Coronary artery (tissue), 2 donors: Measurements from ENCODE around the gene GAL3ST2.
A peak's percentile ranks its signal among the peaks of the same experiment; 100 is the strongest.

Experiments
- DNase-seq: peaks from one replicate; pipeline ENCODE4 v3.0.0-alpha.2; 2017; ENCODE audit warnings: low spot score
- H3K27ac ChIP-seq, 2 donors: fragments of 200-600 bp; sonication (generic); one replicate each; pipeline ENCODE4 v1.5.1; 2016 to 2019
- H3K4me3 ChIP-seq: fragments of 200-600 bp; sonication (generic); 2 replicates; pipeline ENCODE4 v1.5.1; 2016; ENCODE audit warnings: mild to moderate bottlenecking, moderate library complexity
- CTCF ChIP-seq: fragments of 200-600 bp; sonication (generic); IDR thresholded peaks from one replicate; pipeline ENCODE4 v1.5.1; 2019; ENCODE audit warnings: antibody characterized with exemption

GAL3ST2 gene

GRCh38 chr2:241733391-241734207, 43.0 kb upstream of the GAL3ST2 start:
- H3K4me3 ChIP-seq, result peak overlapping the region; percentile 100
- no peak for DNase-seq
- TF ChIP-seq CTCF, result no peak
- H3K27ac ChIP-seq, result peak overlapping the region in 1 of 2 donors; percentile 97

- TF ChIP-seq CTCF, result no peak
- peak overlapping the region in 1 of 2 donors; percentile 97 for H3K27ac ChIP-seq
- peak overlapping the region; percentile 100 for H3K4me3 ChIP-seq
- DNase-seq, result no peak
Observed at GRCh38 chr2:241734208-241734466, 42.5 kb upstream of the GAL3ST2 start.

- DNase-seq, result peak; percentile 91
- Histone ChIP-seq H3K4me3 (peak within 1 kb of the TSS; percentile 100), H3K27ac (peak within 1 kb of the TSS; percentile 67 to 97)
- no peak for TF ChIP-seq CTCF
Observed at GRCh38 chr2:241734467-241735208, 42.0 kb upstream of the GAL3ST2 start, which contains the start of gene D2HGDH. Gene D2HGDH, plus strand, starts transcription at chr2:241734630. Its CDS starts 595 bp downstream, at chr2:241735225.

- H3K4me3 ChIP-seq, result peak overlapping the region; percentile 100
- TF ChIP-seq CTCF, result no peak
- H3K27ac ChIP-seq, result no peak overlapping the region
- DNase-seq, result no peak
Observed at GRCh38 chr2:241736111-241736510, 40.5 kb upstream of the GAL3ST2 start.

GRCh38 chr2:241738040-241738686, 38.5 kb upstream of the GAL3ST2 start:
- no peak for DNase-seq
- no peak overlapping the region for H3K27ac ChIP-seq
- H3K4me3 ChIP-seq, result no peak overlapping the region
- no peak for TF ChIP-seq CTCF

- no peak for DNase-seq
- Histone ChIP-seq H3K27ac (no peak overlapping the region), H3K4me3 (no peak overlapping the region)
- no peak for TF ChIP-seq CTCF
Observed at GRCh38 chr2:241739177-241739576, 37.4 kb upstream of the GAL3ST2 start.
